Hematopoietic multipotent progenitor cell treated with erythropoietin and hydrocortisone succinate and interleukin-3 and kit ligand, for 6 days (in vitro differentiated cells): ENCODE measurements around the gene CYTH2.
"Not testable (repeated sequence)": the region's sequence is repeated elsewhere in the genome, so short reads cannot be mapped to it uniquely, and the experiment has no call there.

ENCODE experiments used
- DNase-seq: peaks from one replicate; pipeline ENCODE4 v3.0.0-alpha.2; 2015

Gene CYTH2

GRCh38 chr19:48513289-48514122 is 44.3 kb downstream of the CYTH2 start:
- DNase-seq, result peak; percentile 93

- no peak for DNase-seq
Observed at GRCh38 chr19:48514123-48514458, 44.9 kb downstream of the CYTH2 start.

DNA sequence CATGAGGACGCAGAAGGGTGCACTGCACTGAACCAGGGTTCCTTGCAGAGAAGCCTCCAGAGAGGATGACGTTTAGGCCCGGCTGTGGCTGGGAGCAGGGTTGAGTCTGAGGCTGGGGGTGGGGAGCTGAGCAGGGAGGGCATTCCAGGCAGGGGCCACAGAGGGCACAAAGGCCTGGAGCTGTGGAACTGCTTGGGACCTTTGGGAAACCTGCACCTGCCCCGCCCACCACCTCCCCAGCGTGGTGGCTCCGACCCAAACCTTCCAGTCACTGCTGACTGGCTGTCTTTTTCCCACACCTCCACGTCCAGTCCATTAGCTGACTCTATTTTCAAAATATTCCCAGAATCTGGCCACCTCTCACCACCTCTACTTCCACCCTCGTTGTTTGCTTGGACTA is 47.4 kb downstream of the CYTH2 start:
- DNase-seq, result no peak

- no peak for DNase-seq
Observed at GRCh38 chr19:48518207-48518606, 49.0 kb downstream of the CYTH2 start.

GRCh38 chr19:48519426-48519825 is 50.3 kb downstream of the CYTH2 start:
- not testable (repeated sequence) for DNase-seq

DNA sequence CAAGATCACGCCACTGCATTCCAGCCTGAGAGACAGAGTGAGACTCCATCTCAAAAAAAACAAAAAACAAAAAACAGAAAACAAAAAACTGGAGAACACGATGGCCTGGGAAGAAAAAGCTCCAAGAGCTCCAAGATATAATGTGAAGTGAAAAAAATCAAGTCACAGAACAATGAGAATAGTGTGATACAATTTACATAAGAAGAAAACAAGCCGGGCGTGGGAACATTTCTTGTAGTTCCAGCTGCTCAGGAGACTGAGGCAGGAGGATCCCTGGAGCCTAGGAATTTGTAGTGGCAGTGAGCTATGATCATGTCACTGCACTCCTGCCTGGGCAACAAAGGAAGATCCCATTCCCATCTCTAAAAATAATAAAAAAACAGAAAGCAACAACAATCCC is 51.0 kb downstream of the CYTH2 start:
- no peak for DNase-seq

- no peak for DNase-seq
Observed at GRCh38 chr19:48524221-48524620, 55.1 kb downstream of the CYTH2 start.

GRCh38 chr19:48524732-48525131 is 55.6 kb downstream of the CYTH2 start:
- DNase-seq, result no peak

- DNase-seq, result no peak
Observed at GRCh38 chr19:48529156-48529555, 60.0 kb downstream of the CYTH2 start.

- no peak for DNase-seq
Observed at GRCh38 chr19:48530066-48530720, 61.0 kb downstream of the CYTH2 start.

DNA sequence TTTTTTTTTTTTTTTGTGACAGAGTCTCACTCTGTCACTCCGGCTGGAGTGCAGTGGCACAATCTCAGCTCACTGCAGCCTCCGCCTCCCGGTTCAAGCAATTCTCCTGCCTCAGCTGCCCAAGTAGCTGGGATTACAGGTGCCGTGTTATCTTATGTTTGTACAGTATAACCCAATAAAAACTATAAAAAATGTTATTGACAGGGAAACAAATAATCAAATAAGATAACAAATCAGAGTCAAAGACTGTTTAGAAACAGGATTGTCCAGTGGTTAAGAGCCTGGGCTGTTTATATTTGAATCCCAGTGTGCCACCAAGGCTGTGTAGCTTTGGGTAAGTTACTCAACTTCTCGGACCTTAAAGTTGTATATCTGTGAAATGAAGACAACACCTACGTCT is 61.6 kb downstream of the CYTH2 start:
- no peak for DNase-seq
